ENCODE data around the gene XKRX. TPM values are rescaled to one million over a fixed set of nuclear protein-coding genes. Genes with fewer than 3 reads are reported as not detected.
A peak's percentile ranks its signal among the peaks of the same experiment; 100 is the strongest.

The XKRX gene
- total RNA-seq, 1 donor from 2014 or later: 0.30 TPM

DNA sequence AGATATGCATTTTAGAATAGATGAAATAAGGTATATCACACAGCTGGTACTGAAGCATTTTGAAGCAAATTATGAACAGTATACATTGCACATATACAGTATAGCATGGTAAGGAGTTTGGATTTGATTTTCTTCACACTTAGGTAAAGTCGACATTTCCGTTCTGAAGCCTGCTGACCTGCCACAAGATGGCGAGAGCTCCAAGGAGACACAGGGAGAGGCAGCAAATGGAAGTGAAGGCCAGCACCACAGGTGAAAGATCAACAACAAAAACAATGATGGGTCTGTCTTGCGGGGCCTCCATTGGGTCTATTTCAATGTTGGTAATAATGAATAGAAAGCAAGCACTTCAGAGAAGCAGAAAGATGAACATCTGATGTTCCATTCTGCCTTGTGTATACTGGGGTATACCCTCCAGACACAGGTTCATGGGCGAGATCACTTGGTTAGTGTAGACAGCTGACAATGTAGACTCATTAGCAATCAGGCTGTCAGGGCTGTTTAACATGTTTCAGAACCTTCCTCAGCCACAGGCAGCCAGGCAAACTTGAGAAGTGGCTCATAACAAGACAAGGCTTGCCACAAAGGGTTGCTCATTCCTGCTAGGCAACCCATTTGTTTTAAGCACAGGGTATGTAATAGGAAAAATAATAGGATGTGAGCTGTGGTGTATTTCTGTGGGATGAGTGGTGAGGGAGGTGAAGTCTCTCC lies 33.2 kb downstream of the XKRX start:
- DNase-seq (ENCODE audit: low read depth): peak; percentile 33

DNA sequence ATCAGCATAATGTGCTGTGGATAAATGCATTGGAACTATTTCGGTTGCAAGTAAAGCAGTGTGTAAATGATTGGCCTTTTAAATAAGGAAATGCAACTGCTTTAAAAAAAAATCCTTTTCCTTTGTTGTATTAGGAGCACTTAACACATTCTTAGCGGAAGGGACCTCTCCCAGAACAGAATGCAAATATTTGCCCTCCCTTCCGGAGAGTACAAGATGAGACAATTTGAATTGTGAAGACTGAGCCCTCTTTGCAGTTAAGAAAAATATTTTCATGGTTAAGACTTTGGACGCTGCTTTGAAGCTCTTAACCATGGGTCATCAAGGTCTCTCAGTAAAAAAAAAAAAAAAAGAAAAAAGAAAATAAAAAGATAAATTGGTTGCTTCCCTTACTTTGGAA lies 45.1 kb downstream of the XKRX start:
- no peak for DNase-seq (ENCODE audit: low read depth)

DNA sequence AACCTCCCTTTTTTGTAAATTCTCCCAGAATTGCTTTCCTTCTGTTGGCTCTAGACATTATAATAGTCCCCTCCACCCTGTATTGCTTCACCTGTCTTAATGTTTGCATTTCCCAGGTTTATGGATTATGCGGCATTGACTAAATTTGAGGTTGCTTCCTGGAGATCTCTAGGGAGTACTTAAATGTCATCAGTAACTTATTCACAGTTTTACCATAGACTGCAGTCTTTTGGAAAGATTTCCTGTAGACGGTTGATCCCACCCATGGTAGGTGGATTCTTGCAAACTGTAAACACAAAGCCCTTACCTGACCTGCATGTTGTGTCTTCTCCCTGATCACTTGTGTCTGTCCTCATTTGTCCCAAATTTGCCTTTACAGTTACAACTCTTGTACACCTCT lies 48.3 kb downstream of the XKRX start:
- DNase-seq (ENCODE audit: low read depth): no peak

DNA sequence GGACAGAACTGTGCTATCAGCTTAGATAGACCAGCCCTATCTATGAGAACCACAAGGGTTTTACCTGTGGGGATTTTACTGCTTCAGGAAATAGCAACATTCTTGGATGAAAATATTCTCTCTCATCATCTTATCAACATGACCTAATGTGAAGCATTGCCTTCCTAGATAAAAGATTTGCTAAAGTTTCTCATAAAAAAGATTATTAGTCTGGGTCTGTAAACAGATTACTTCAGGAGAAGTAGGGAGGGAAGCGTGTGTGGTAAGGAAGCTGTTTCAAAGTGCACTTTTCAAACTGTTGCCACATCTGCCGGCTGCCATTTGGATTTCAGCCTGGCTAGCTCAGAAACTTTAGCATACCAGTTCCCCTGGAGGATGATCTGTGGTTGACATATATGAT lies 54.4 kb downstream of the XKRX start, which contains the start of gene NOX1:
Gene NOX1 (minus strand): TSS at position 35 of the 400 bp plus-strand sequence. CDS start 220 bp downstream, outside the sequence.
- DNase-seq (ENCODE audit: low read depth): no peak

DNA sequence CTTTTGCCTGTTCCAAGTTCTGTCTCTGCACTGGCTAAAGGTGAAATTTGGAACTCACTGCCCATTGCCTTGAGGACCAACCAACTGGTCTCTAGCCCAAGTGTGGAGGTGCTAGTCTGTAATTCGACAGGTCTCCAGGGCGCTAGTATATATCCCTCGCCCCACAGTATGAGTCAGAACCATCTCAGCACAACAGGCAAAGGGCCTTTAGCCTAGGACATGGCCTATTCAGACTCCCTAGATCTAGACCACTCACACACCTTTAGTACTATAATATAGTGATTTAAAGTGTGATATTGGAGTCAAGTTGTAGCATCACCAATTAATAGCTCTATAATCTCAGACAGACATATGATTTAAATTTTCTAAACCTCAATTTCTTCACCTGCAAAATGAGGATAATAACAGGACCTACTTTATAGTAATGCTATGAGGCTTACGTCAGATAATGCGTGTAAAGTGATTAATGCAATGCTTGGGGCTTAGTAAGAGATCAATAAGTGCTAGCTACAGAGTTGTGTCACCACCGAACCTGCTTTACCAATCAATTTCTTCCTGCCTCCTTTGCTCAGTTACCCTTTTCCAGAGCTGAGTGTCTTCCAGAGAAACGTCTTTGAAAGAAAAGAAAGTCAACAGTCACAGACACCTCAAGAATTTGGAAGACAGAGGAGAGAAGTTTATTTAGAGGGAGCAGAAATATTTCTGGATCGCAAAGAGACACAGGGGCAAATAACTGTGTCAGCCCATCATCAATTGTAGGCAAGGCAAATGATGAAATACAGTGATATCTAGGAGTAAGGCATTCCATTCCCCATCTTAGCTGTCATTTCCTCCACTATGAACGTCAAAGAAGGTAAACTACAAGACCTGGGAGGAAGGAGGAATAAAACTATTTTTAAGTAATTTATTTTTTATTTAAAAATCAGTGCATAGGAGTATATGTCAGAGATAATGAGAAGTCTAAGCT lies 56.8 kb downstream of the XKRX start:
- DNase-seq (ENCODE audit: low read depth): no peak

DNA sequence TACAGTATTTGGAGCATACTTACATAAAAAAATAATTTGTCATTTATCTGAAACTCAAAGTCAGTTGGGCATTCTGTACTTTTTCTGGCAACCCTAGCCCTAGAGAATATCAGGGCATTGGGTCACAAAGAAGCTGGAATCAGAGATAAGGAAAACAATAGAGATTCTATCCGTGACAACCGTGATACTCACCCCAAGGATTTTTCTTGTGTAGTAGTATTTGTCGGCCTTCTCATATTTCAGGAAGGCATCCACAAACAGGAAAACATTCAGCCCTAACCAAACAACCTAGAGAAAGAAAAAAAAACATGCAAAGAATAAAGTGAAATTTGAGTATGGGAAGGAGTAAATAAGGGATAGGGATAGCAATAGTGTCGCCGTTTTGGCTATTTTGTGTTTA lies 58.2 kb downstream of the XKRX start:
- DNase-seq (ENCODE audit: low read depth): no peak

DNA sequence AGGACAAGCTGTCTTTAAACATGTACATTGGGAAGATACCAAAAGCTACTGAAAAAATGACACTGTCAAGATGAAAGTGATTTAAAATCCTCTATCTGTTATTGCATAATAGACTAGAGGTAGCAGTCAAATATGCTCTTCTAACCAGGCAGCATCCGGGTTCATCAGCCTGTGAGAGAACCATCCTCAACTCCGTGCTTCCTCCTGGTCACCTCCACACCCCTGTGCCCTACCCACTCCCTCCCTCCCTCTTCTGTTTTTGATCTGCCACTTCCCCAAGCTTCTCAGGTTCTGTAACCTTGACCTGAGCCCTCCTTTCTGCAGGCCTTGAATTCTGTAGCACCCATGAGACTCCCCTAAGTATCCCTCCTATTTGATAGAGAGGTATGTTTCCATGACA lies 60.4 kb downstream of the XKRX start:
- no peak for DNase-seq (ENCODE audit: low read depth)

DNA sequence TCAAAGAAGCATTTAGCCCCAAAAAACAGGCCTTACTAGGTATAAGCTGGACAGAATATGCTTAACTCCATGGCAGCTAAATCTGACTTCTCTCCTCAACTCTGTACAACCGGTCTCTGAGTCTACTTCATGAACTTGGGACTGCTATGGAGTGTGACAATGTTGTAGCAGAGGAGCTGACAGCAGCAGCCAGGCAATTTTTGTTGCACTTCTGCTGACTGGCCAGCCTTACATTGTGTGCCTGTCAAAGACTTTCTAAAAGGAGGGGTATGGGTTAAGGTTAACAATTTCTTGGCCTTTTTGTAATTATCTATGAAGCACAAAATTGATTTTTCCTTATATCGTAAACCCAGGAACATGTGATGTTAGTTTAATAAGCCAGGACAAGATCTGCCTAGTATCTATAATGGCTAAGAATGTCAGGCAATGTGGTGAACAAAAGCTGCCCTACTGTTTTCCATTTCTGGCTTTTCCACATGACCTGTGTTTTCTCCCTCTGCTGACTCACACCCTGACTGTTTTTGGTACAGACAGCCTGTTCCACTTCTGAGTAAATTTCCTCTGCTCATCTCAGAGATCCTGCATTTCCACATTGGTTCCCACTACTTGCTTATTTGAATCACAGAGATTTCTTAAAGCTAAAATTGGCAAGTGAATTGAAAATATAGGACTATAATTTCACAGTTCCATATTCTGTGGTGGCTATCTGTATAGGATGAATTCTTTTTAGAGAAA lies 63.9 kb downstream of the XKRX start:
- peak; percentile 35 for DNase-seq (ENCODE audit: low read depth)

Other genes with a start within 250 kb of the XKRX start
- 7.1 and 8.6 TPM in 2 replicates for gene SYTL4, start 196.8 kb downstream of the XKRX start, total RNA-seq
- 22.7 and 22.9 TPM in 2 replicates for gene CSTF2, start 108.5 kb downstream of the XKRX start, total RNA-seq
- gene NOX1, start 54.6 kb downstream of the XKRX start, total RNA-seq: not detected in 2 replicates
- not detected in 2 replicates for gene ARL13A, start 40.8 kb upstream of the XKRX start, total RNA-seq
- 15.1 and 17.8 TPM in 2 replicates for gene TRMT2B, start 123.2 kb upstream of the XKRX start, total RNA-seq
- 0.30 TPM in 1 of 2 replicates, not detected in the other for gene TMEM35A, start 150.0 kb upstream of the XKRX start, total RNA-seq
- 1.2 and 14.6 TPM in 2 replicates for gene CENPI, start 169.3 kb upstream of the XKRX start, total RNA-seq